Upper lobe of left lung (tissue), 6 donors: ENCODE results near the gene FANCG. TPM values are rescaled to one million over a fixed set of nuclear protein-coding genes. Genes with fewer than 3 reads are reported as not detected.
A peak's percentile ranks its signal among the peaks of the same experiment; 100 is the strongest.

Experiments
- ATAC-seq, 2 donors: fragments of 200-7000 bp; cut with Tn5 transposase; one replicate each; pipeline ENCODE4 v1.9.1; 2022; ENCODE audit warnings: mild to moderate bottlenecking in 2 of 2, moderate library complexity in 2 of 2; ENCODE audit not compliant: low FRiP score in 2 of 2
- DNase-seq, 2 donors: peaks; one replicate each; pipeline ENCODE4 v3.0.0-alpha.2; 2019 to 2020
- H3K27ac ChIP-seq, 4 donors: fragments of 200-600 bp; sonication (generic); one replicate each; pipeline ENCODE4 v1.5.1; 2016 to 2019
- H3K27me3 ChIP-seq, 4 donors: fragments of 200-600 bp; sonication (generic); one replicate each; pipeline ENCODE4 v1.5.1; 2017 to 2019
- H3K36me3 ChIP-seq, 4 donors: fragments of 200-600 bp; sonication (generic); one replicate each; pipeline ENCODE4 v1.5.1; 2016 to 2019
- H3K4me1 ChIP-seq, 4 donors: fragments of 200-600 bp; sonication (generic); one replicate each; pipeline ENCODE4 v1.5.1; 2018 to 2019
- H3K4me3 ChIP-seq, 4 donors: fragments of 200-600 bp; sonication (generic); one replicate each; pipeline ENCODE4 v1.5.1; 2017 to 2019; ENCODE audit warnings: mild to moderate bottlenecking in 2 of 4, moderate library complexity in 1 of 4
- H3K9me3 ChIP-seq, 4 donors: fragments of 200-600 bp; sonication (generic); one replicate each; pipeline ENCODE4 v1.5.1; 2018 to 2019
- EP300 ChIP-seq, 4 donors: sonication (generic); formaldehyde crosslinking; IDR thresholded peaks; one replicate each; pipeline ENCODE4 v1.5.1; 2017; ENCODE audit warnings: antibody characterized with exemption in 4 of 4, control low read depth in 2 of 4
- POLR2A ChIP-seq, 4 donors: fragments of 450-650 bp; IDR thresholded peaks; one replicate each; pipeline ENCODE4 v1.5.1; 2016 to 2017; ENCODE audit warnings: antibody characterized with exemption in 4 of 4, mild to moderate bottlenecking in 2 of 4
- POLR2AphosphoS5 ChIP-seq, 2 donors: sonication (generic); formaldehyde crosslinking; IDR thresholded peaks; one replicate each; pipeline ENCODE4 v1.5.1; 2017; ENCODE audit warnings: antibody characterized with exemption in 2 of 2
- WGBS, 2 donors: methylation state at CpG; one replicate each; pipeline ENCODE4 v1.1.5; 2017 to 2018; 5-methylcytosine and 5-hydroxymethylcytosine counted together
- total RNA-seq, 6 donors: library from RNA; depleted of rRNA in 4 of 6; stranded (reverse); fragments of >200 nt in 4 of 6; gene quantifications; one replicate each; pipeline versions ENCODE4 v1.1.0 to v1.2.1, GENCODE V29; 2016 to 2021
- TF ChIP-seq, protein P1 (sequence below), 6 experiments: fragments of 450-650 bp in 4 of 6; fragments of 200-600 bp in 2 of 6; sonication (generic) in 2 of 6; IDR thresholded peaks; one replicate each; pipeline ENCODE4 v1.5.1; 2016 to 2019; ENCODE audit warnings: antibody characterized with exemption in 6 of 6
- donor health status: DM: no; HTN: no; CAD: no; lungs with moderate emphysema.
- donor health status: DM: no; HTN: yes; CAD: no; lungs with severe emphysema.

Gene FANCG
- total RNA-seq, 6 donors from 2014 or later, result 4.7 to 61.8 (median 9.1) TPM

DNA sequence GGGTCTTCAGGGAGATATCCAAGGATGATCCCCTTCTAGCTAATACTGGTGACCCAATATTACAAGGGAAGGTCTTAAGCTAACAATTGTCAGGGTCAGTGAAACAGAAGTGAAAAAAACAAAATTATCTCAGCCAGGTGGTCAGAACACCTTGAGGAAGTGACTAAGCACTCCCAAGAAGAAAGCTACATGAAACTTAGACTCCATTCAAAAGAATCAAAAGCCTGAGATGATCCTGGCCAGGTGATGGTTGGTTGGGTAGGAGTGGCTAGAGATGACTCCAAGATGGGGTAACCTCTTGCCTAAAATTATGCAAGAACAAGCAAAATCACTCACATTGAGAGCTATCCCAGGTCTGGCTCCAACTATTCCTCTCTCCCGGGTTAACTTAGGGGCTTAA lies 12.7 kb downstream of the FANCG start:
- no peak for DNase-seq
- WGBS, 2 donors, result 67 to 80% methylated on average over 1 of the region's 1 CpG
- no peaks in the 10 kb centered on the region for H3K9me3 ChIP-seq
- H3K27me3 ChIP-seq, result no peaks in the 10 kb centered on the region
- TF ChIP-seq POLR2A (IDR thresholded peaks at IDR 0.05) (no peak), POLR2AphosphoS5 (IDR thresholded peaks at IDR 0.05) (no peak), EP300 (IDR thresholded peaks at IDR 0.05) (no peak)
- TF ChIP-seq, protein P1, sequence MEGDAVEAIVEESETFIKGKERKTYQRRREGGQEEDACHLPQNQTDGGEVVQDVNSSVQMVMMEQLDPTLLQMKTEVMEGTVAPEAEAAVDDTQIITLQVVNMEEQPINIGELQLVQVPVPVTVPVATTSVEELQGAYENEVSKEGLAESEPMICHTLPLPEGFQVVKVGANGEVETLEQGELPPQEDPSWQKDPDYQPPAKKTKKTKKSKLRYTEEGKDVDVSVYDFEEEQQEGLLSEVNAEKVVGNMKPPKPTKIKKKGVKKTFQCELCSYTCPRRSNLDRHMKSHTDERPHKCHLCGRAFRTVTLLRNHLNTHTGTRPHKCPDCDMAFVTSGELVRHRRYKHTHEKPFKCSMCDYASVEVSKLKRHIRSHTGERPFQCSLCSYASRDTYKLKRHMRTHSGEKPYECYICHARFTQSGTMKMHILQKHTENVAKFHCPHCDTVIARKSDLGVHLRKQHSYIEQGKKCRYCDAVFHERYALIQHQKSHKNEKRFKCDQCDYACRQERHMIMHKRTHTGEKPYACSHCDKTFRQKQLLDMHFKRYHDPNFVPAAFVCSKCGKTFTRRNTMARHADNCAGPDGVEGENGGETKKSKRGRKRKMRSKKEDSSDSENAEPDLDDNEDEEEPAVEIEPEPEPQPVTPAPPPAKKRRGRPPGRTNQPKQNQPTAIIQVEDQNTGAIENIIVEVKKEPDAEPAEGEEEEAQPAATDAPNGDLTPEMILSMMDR (IDR thresholded peaks at IDR 0.05), result no peak
- no peak overlapping the region for H3K27ac ChIP-seq
- no peak for ATAC-seq
- H3K36me3 ChIP-seq, result peaks cover 57 to 68% (median 59%) of the 10 kb centered on the region in 4 donors
- H3K4me1 ChIP-seq, result peaks cover 27 to 38% (median 34%) of the 10 kb centered on the region in 4 donors
- no peak overlapping the region for H3K4me3 ChIP-seq

DNA sequence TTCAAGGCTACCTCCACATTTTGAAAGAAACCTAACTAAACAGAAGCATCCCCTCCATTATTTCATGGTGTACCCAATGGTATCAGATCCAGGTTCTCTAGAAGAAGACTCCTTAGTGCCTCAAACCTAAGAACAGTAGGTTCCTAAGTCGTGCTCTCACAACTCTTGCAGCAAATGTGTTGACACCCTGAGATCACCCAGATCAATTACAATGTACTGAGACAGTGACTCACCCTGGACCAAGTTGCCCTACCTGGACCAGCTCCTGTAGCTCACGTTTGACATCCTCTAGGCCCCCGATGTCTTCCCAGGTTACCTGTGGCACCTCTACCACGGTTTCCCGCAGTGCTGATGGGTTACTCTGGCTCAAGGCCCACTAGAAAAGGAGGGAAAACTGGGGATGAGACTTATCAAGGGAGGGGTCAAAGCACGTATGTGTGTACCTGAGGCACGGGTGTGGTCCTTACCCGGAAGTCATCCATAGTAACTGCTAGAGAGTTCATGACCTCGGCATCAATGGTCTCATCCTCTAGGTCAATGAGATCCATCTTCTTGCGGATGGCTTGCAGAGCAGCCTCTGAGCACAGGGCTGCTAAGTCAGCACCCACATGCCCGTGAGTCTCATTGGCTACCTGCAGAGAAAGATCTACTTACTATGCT lies 19.1 kb downstream of the FANCG start:
- H3K4me3 ChIP-seq, result no peak overlapping the region
- peaks cover 92 to 100% (median 99%) of the 10 kb centered on the region in 4 donors for H3K36me3 ChIP-seq
- no peak overlapping the region for H3K27ac ChIP-seq
- no peaks in the 10 kb centered on the region for H3K27me3 ChIP-seq
- TF ChIP-seq POLR2AphosphoS5 (IDR thresholded peaks at IDR 0.05) (no peak), POLR2A (IDR thresholded peaks at IDR 0.05) (no peak), EP300 (IDR thresholded peaks at IDR 0.05) (no peak)
- TF ChIP-seq, protein P1 (IDR thresholded peaks at IDR 0.05), result no peak
- 90% methylated on average over 2 to 11 of the region's 11 CpGs for WGBS, 2 donors
- DNase-seq (no peak), ATAC-seq (no peak)
- no peaks in the 10 kb centered on the region for H3K4me1 ChIP-seq
- no peaks in the 10 kb centered on the region for H3K9me3 ChIP-seq

- WGBS, 2 donors, result 90 to 92% methylated on average over 7 to 10 of the region's 10 CpGs
- Histone ChIP-seq H3K4me1 (no peaks in the 10 kb centered on the region), H3K4me3 (no peak overlapping the region), H3K9me3 (no peaks in the 10 kb centered on the region), H3K36me3 (peaks cover 80 to 100% (median 96%) of the 10 kb centered on the region in 4 donors), H3K27me3 (no peaks in the 10 kb centered on the region), H3K27ac (no peak overlapping the region)
- DNase-seq (no peak), ATAC-seq (no peak)
- TF ChIP-seq EP300 (IDR thresholded peaks at IDR 0.05) (no peak), POLR2A (IDR thresholded peaks at IDR 0.05) (no peak)
These were observed 20.3 kb downstream of the FANCG start for GRCh38 chr9:35059438-35059837.

DNA sequence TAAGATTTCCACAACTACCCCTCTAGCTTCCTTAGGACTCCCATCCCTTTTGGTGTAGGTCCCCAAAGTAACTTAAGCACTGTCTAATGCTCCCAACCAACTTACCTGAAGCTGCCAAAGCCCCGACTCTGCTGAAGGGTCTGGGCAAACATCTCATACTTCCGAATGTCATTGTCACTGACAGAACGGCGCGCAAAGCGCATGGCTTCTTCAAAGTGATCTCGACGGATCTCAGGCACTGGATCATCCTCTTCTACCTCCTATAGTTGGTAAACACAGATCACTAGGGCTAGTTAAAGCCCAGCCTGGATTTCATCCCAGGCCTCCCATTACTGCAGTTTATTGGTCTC lies 22.5 kb downstream of the FANCG start:
- Histone ChIP-seq H3K27me3 (no peaks in the 10 kb centered on the region), H3K9me3 (no peaks in the 10 kb centered on the region), H3K27ac (no peak overlapping the region), H3K4me3 (no peak overlapping the region), H3K36me3 (peaks cover 62 to 98% (median 82%) of the 10 kb centered on the region in 4 donors), H3K4me1 (no peaks in the 10 kb centered on the region)
- TF ChIP-seq POLR2A (IDR thresholded peaks at IDR 0.05) (no peak), EP300 (IDR thresholded peaks at IDR 0.05) (no peak), POLR2AphosphoS5 (IDR thresholded peaks at IDR 0.05) (no peak)
- TF ChIP-seq, protein P1 (IDR thresholded peaks at IDR 0.05), result no peak
- DNase-seq (no peak), ATAC-seq (no peak)
- 95 to 98% methylated on average over 6 to 8 of the region's 8 CpGs for WGBS, 2 donors

DNA sequence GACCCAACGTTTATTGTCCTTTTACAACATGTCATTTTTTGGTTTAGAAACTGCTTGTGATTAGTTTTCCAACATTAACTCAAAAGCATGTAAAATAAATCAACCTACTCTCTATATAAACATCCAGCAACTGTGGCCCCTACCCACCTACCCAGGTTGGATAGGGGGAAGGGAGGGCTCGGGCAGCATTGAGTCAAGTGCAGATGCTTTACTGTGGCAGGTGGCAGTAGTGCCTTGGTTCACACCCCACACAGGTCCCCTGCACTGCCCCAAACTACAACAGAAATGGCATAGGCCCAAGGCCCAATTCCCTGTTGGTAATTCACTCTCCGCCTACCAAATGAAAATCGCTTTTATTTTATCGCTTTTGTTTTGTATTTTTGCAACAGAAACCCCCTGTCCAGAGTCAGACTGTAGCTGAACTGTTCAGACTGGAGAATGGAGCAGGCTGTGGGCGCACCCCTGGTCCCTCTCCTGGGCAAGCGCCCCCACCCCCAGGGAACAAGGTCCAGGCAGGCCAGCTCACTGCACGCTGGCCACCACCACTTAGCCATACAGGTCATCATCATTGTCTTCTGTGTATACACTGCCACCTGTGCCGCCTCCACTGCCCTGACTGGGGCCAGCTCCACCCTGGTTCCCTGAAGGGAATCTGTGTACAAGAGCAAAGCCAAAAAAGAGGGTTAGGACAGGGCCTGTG lies 23.0 kb downstream of the FANCG start:
- Histone ChIP-seq H3K36me3 (peaks cover 58 to 98% (median 80%) of the 10 kb centered on the region in 4 donors), H3K4me3 (no peak overlapping the region), H3K27me3 (no peaks in the 10 kb centered on the region), H3K9me3 (no peaks in the 10 kb centered on the region), H3K27ac (no peak overlapping the region), H3K4me1 (no peaks in the 10 kb centered on the region)
- no peak for TF ChIP-seq POLR2AphosphoS5 (IDR thresholded peaks at IDR 0.05)
- TF ChIP-seq, protein P1 (IDR thresholded peaks at IDR 0.05), result no peak
- TF ChIP-seq EP300 (IDR thresholded peaks at IDR 0.05), result no peak
- no peak for TF ChIP-seq POLR2A (IDR thresholded peaks at IDR 0.05)
- ATAC-seq (peak in 1 of 2 donors; percentile 44), DNase-seq (no peak)
- WGBS, 2 donors, result 94 to 96% methylated on average over 9 of the region's 9 CpGs
